ENCODE measurements around the gene KRT16. TPM values are rescaled to one million over a fixed set of nuclear protein-coding genes. Genes with fewer than 3 reads are reported as not detected.

KRT16 gene
- total and polyA plus RNA-seq, 10 of the 15 experiments (the other 5 are each of a cell fraction or from before 2014, with no cell fraction given): 0.07 TPM; not detected in 9

DNA sequence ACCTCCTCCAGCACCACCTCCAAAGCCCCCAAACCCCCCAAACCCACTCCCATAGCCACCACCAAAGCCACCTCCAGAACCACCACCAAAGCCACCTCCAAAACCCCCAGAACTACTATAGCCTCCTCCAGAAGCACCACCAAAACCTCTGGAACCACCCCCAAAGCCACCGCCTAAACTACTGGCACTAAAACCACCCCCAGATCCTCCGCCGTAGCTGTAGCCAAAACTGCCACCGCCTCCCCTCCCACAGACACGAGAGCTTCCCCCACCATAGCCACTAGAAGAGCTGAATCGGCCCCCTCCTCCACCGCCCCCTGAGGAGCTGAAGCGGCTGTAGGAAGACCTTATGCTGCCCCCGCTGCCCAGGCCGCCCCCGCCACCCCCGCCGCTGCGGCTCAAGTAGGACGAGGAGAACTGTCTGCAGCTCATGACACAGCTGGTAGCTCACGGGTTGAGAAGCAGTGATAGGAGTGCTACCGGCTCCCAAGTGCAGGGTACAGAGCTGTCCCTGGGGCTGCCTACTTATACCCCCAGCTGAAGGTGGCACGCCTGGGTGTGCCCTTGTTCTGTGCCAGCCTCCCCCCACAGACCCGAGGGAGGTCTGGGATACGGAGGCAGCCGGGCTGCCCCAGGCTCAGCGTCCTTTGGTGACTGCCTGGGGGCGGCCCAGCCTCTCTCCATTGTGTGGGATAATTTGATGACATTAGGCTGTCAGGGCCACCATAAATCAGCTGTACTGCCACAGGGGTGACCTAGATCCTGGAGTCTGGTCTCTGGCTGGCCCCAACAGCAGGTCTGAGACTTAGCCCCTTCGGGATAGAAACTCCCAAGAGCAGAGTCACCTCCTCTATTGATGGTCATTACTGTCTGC is 40.8 kb downstream of the KRT16 start, which contains the start of gene KRT9:
Gene KRT9, minus strand, starts transcription at position 499 of the 874 bp plus-strand sequence. Its CDS starts 67 bp downstream, at position 432.
- ATAC-seq: no peak
- ChIA-PET RAD21 (ENCODE audit: unreplicated experiment) (no interaction called here), CTCF (interaction anchor here (1.0 to 1.4 kb wide), 2 partner anchors 77 to 124 kb away, joined by 3 read pairs; no protein-coding TSS in a partner anchor), POLR2A (no interaction called here), SMC1A (ENCODE audit: uncharacterized antibody, unreplicated experiment) (no interaction called here)
- TF ChIP-seq PML (IDR thresholded peaks at IDR 0.05; ENCODE audit: low read length) (no peak), RELA (IDR thresholded peaks at IDR 0.05; ENCODE audit: borderline replicate concordance, partially characterized antibody) (no peak), ZNF274 (IDR thresholded peaks at IDR 0.05; ENCODE audit: insufficient read depth, insufficient read length) (no peak), TAF1 (IDR thresholded peaks at IDR 0.05; ENCODE audit: borderline replicate concordance, low read depth, low read length) (no peak), POLR2A (IDR thresholded peaks at IDR 0.05; ENCODE audit: low read depth, low read length) (no peak), EED (IDR thresholded peaks at IDR 0.05; ENCODE audit: low read depth) (no peak), NFYB (IDR thresholded peaks at IDR 0.05; ENCODE audit: insufficient read depth, low read depth, low read length) (no peak), POLR2AphosphoS5 (IDR thresholded peaks at IDR 0.05; ENCODE audit: low read length) (no peak)
- TF ChIP-seq, protein P1, sequence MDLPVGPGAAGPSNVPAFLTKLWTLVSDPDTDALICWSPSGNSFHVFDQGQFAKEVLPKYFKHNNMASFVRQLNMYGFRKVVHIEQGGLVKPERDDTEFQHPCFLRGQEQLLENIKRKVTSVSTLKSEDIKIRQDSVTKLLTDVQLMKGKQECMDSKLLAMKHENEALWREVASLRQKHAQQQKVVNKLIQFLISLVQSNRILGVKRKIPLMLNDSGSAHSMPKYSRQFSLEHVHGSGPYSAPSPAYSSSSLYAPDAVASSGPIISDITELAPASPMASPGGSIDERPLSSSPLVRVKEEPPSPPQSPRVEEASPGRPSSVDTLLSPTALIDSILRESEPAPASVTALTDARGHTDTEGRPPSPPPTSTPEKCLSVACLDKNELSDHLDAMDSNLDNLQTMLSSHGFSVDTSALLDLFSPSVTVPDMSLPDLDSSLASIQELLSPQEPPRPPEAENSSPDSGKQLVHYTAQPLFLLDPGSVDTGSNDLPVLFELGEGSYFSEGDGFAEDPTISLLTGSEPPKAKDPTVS (IDR thresholded peaks at IDR 0.05; ENCODE audit: low read depth, low read length): no peak
- TF ChIP-seq, protein P2, sequence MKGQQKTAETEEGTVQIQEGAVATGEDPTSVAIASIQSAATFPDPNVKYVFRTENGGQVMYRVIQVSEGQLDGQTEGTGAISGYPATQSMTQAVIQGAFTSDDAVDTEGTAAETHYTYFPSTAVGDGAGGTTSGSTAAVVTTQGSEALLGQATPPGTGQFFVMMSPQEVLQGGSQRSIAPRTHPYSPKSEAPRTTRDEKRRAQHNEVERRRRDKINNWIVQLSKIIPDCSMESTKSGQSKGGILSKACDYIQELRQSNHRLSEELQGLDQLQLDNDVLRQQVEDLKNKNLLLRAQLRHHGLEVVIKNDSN (IDR thresholded peaks at IDR 0.05; ENCODE audit: borderline replicate concordance, extremely low read length, insufficient read depth, low read depth, low read length): no peak
- FAIRE-seq: no peak
- Histone ChIP-seq H3K79me2 (ENCODE audit: control insufficient read depth, insufficient read depth, low read length) (no peaks in the 10 kb centered on the region), H3K36me3 (ENCODE audit: control insufficient read depth in 2 of 2, insufficient read depth in 2 of 2, low read length in 1 of 2) (no peaks in the 10 kb centered on the region), H3K9me3 (replicated peaks; ENCODE audit: control insufficient read depth, insufficient read depth, low read length) (no peaks in the 10 kb centered on the region), H3K27me3 (replicated peaks in 1 of 2; ENCODE audit: control insufficient read depth in 2 of 2, insufficient read depth in 2 of 2, low read length in 1 of 2) (peaks cover 0 to 3% of the 10 kb centered on the region in 2 experiments; a peak in 3 of 4 replicates), H3K4me2 (ENCODE audit: control insufficient read depth, insufficient read depth) (no peak within 1 kb of the TSS), H3K4me3 (no peak within 1 kb of the TSS), H4K20me1 (ENCODE audit: control insufficient read depth, insufficient read depth) (no peaks in the 10 kb centered on the region), H3K4me1 (ENCODE audit: control insufficient read depth, insufficient read depth, low read length) (no peaks in the 10 kb centered on the region), H3K9ac (ENCODE audit: control insufficient read depth, insufficient read depth, low read length) (no peak within 1 kb of the TSS), H2AFZ (ENCODE audit: control insufficient read depth, low read depth, low read length) (no peak within 1 kb of the TSS), H3K27ac (ENCODE audit: control insufficient read depth, insufficient read depth) (no peak within 1 kb of the TSS)
- WGBS (ENCODE audit: insufficient coverage, insufficient replicate concordance, low lambda C conversion rate, missing lambda C conversion rate): 29% methylated on average over 23 of the region's 24 CpGs
- no TSS peak for BruUV-seq (replicated peaks)
- intact Hi-C loops (cut with micrococcal nuclease; ENCODE audit: unreplicated experiment): no loop called here
- in situ Hi-C loops (cut with MboI): no loop called here
- DNase-seq (ENCODE audit: low read depth, low spot score): no peak
